DOHH2 (cell line): Measurements from ENCODE around the gene EIF3J.

Experiments
- EZH2phosphoT487 ChIP-seq: fragments of 200-600 bp; sonication (generic); IDR thresholded peaks from 2 replicates; pipeline ENCODE4 v1.6.1; 2017; ENCODE audit warnings: borderline replicate concordance, mild to moderate bottlenecking, antibody characterized with exemption, low read length, moderate library complexity, mixed read lengths
- TF ChIP-seq, protein P1 (sequence below): fragments of 200-600 bp; sonication (generic); IDR thresholded peaks from one replicate; pipeline ENCODE4 v1.5.1; 2014; ENCODE audit warnings: antibody characterized with exemption, mild to moderate bottlenecking, low read depth, low read length; ENCODE audit not compliant: poor library complexity, severe bottlenecking

DNA sequence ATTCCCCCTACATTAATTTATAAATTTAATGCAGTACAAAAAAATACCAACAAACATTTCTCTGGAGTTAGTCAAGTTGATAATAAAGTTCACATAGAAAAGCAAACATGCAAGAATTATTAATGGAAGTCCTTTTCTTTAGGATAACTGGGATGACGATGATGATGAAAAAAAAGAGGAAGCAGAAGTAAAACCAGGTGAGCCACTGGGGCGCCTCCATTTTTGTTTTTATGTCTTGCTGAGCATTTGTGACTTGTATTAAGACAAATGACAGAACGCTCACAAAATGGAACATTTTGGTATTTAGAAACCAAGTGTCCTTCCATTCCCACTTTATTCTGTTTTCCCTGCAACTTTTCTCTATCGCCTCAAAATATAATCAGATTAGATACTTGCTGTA is 13.8 kb downstream of the EIF3J start:
- TF ChIP-seq, protein P1, sequence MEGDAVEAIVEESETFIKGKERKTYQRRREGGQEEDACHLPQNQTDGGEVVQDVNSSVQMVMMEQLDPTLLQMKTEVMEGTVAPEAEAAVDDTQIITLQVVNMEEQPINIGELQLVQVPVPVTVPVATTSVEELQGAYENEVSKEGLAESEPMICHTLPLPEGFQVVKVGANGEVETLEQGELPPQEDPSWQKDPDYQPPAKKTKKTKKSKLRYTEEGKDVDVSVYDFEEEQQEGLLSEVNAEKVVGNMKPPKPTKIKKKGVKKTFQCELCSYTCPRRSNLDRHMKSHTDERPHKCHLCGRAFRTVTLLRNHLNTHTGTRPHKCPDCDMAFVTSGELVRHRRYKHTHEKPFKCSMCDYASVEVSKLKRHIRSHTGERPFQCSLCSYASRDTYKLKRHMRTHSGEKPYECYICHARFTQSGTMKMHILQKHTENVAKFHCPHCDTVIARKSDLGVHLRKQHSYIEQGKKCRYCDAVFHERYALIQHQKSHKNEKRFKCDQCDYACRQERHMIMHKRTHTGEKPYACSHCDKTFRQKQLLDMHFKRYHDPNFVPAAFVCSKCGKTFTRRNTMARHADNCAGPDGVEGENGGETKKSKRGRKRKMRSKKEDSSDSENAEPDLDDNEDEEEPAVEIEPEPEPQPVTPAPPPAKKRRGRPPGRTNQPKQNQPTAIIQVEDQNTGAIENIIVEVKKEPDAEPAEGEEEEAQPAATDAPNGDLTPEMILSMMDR: no peak
- TF ChIP-seq EZH2phosphoT487: no peak
